GM21381 (cell line): ENCODE measurements around the gene SRMS.

ENCODE experiments used
- ATAC-seq: cut with Tn5 transposase; IDR thresholded peaks from one replicate; pipeline ENCODE4 v1.9.1; 2021; ENCODE audit warnings: mild to moderate bottlenecking, moderate library complexity; ENCODE audit not compliant: unreplicated experiment

Gene SRMS

DNA sequence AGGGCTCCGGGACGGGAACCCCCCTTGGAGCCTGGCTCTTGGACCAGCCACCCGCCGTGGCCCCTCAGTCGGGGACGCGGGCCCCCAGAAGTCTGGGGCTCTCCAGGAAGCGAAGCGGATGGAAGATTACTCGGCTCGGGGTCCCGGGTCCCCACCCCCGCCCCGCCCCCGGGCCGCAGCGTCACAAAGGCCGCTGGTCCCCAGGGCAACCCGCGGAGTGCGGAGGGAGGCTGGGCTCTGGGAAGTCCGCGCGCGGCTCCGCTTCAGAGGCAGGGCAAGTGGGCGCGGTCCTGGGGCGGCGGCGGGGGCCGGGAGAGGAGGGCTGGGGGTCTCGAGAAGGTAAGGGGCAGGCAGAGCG is 6.4 kb upstream of the SRMS start, which contains the start of gene FNDC11:
Gene FNDC11, plus strand, starts transcription at position 227 of the 358 bp plus-strand sequence. CDS start 1,505 bp downstream, outside the sequence.
- peak; percentile 21 for ATAC-seq

DNA sequence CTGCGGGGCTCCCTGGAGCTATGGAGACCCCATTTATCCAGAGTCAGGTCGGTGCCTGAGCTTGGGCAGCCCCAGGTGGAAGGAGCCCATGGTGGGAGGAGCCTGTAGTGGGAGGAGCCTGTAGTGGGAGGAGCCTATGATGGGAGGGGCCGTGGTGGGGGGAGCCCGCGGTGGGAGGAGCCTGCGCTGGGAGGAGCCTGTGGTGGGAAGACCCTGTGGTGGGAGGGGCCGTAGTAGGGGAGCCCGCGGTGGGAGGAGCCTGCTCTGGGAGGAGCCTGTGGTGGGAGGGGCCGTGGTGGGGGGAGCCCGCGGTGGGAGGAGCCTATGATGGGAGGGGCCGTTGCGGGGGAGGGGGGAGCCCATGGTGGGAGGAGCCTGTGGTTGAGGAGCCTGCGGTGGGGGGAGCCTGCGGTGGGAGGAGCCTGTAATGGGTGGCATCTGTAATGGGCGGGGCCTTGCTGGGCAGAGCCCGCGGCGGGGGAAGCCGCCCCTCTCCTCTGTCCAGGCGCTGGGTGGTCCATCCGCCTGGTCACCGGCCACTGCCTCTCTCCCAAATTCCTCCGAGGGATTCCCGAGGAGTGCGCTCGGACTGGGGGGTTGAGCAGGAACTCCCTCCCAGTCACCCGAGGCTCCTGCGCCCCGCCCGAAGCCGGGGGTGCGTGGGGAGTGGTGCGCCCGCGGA is 5.8 kb upstream of the SRMS start:
- ATAC-seq = peak; percentile 49

DNA sequence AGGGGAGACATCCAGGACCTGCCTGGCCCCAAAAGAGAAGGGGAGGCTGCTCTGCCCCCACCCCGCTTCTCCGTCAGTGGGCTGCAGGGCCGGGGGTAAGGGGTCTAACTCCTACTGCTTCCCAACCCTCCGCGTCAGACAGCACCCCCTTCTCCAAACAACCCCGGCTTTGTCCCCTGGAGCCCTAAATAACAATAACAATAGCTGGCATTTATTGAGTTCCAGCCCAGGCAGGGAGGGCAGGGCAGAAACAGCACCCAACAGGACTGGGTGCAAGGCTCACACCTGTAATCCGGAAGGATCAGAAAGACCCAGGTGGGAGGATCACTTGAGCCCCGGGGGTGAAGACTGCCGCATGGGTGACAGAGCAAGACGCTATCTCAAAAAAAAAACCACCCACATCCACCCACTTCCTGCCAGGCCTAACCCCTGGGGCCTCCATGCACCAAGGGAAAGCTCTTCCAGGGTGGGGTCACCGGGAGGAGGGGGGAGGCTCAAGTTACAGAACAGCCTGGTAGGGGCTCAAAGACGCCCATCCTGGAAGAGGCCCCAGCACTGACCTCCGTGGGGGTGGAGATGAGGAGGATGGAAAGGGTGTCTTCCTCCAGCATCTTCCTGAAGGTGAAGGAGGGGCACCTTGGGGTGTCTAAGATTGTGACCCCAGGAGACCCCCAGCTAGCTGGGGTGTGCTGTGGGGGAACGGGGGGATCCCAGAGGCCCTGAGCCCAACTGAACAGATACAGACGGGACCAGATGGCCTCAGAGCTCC is 5.1 kb upstream of the SRMS start:
- peak; percentile 23 for ATAC-seq

DNA sequence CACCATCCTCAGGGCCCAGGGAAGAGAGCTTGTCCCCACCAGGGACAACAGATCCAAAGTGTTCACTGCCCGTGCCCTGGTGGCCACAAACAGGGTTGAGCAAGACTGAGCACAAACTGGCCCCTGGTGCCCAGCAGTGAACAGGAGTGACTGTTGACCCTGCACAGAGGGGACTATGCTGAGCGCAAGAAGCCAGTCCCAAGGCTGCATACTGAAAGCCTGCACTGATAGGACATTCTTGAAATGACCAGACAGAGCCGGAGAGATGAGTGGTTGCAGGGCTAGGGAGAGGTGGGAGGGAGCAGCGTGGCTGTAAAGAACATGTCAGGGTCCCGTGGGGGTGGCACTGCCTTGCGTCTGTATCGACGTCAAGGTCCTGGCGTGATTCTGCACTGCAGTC is 3.5 kb upstream of the SRMS start:
- no peak for ATAC-seq

DNA sequence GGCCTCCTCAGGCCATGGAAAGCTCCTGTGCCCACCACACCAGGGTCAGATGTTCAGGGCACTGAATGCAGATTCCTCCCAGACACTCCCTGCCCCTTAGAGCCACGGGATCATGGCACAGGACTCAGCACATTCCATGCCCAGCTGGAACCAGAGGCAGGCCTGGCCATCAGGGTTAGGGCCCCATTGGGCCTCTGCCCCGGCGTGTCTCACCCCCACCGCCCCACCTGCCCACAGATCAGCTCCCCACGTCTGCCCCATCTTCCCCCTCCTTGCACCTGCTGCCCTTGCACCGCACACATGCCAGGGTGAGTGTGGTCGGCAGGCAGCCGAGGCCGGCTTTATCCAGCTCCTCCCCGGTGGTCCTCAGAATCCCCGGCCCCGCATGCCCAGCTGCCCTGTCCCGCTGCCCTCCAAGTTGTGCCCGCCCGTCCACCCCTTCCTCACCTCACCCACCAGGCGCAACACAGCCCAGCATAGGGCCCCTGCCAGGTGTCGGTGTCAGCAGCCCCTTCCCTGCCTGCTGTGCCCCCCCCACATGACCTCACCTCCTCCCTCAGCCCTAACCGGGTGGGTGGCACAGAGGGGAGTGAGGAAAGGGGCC is 2.2 kb upstream of the SRMS start:
- no peak for ATAC-seq

DNA sequence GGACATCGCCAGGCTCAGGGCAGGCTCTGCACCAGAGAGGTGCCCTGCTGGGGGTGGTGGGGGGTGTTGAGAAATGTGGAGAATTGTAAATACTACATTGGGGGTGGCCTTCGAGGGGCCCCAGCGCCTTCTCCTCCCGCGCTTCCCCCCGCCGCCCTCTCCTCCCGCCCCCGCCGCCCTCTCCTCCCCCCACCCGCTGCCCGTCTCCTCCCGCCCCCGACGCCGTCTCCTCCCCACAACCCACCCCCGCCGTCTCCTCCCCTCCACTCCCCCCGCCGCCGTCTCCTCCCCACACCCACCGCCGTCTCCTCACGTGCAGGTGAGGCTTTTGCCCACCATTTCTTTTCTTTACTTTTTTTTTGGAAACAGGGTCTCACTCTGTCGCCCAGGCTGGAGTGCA is 1.5 kb upstream of the SRMS start:
- no peak for ATAC-seq

DNA sequence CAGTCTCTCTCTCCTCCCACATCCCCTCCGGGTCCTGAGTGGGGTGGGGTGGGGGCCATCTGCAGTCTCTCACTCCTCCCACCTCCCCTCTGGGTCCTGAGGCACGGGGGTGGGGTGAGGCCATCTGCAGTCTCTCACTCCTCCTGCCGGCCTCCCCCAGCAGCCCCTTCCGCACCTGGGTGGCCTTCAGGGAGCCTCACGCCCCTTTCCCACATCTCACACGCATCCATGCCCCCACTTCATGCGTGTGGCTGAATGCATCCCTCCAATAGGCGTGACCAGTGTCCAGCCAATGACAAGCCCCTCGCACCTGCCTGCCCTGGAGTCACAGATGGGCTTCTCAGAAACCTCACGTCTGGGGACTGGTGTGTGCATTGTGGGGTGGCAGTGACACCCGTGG is 993 bp upstream of the SRMS start:
- ATAC-seq = no peak

DNA sequence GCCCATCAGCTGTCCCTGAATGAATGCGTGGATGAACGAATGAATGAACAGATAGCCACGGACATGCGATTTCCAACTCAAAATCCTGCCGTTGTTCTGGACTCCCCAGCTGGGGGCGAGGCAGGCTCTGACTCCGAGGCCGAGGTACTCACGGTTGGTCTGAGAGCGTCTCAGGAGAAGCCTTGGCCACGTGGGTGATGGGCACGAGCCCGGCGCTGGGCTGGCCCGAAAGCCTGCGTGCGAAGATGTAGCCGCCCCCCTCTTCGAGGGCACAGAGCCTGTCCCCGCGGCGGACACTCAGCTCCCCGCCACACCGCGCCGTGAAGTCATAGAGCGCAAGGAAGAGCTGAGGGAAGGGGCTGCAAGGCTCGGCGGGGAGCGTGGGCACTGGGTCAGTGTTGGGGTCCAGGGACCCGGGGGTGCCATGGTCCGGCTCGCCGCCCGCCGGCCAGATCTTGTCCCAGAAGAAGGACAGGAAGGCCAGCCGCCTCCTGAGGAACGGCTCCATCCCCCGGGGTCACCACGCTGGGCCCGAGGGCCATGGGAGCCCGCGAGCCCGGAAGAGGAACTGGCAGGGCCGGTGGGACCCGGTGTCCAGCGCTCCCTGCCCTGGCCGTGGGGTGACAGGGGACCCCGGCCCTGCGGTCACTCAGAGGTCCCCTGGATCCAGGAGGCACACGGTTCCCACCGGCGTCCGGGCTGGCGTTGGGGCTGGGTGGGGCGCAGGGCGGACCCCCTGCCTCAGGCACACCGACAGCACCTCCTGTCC is 409 bp downstream of the SRMS start:
- ATAC-seq = no peak

DNA sequence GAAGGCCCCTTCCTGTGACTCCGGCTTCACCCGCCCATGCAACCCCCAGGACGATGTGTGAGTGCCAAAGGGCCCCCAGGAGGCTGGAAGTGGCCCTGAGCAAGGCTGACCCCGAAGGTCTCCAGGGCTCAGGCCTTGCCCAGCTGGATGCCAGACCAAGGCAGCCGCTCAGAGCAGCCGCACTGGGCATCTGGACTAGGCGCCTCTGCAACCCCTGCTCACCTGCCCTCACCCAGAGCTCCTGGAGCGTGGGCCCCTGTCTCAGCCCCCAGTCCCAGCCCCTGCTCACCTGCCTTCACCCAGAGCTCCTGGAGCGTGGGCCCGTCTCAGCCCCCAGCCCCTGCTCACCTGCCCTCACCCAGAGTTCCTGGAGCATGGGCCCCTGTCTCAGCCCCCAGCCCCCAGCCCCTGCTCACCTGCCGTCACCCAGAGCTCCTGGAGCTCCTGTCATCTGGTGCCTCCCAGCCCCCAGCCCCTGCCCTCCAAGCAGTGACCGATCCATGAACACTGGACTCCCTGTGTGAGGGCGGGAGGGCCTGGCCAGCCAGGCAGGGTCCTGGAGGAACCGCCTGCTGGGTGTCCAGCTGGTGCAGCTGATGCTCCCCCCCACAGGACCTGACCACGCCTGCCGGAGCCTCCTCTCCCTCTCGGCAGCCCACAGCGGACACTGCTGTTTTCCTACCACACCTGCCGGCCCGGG is 1.1 kb downstream of the SRMS start:
- ATAC-seq = no peak

DNA sequence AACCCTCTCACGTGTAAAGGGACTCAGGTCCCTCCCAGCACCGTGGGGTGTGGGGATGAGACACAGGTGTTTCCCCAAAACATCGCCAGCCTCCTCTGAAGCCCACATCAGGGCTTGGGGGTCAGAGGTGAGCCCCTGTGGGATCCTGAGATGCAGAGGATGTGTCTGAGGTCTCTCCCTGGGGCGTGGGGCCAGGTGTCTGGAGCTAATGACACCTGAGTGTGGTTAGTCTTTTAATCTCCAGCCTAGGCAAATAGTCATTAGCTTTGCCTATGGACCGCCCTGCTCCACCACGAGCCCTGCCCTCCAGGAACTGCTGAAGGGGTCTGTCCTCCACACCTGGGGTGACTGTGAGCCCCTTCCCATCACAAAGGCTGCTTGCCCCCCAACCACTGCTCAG is 1.7 kb downstream of the SRMS start:
- no peak for ATAC-seq

DNA sequence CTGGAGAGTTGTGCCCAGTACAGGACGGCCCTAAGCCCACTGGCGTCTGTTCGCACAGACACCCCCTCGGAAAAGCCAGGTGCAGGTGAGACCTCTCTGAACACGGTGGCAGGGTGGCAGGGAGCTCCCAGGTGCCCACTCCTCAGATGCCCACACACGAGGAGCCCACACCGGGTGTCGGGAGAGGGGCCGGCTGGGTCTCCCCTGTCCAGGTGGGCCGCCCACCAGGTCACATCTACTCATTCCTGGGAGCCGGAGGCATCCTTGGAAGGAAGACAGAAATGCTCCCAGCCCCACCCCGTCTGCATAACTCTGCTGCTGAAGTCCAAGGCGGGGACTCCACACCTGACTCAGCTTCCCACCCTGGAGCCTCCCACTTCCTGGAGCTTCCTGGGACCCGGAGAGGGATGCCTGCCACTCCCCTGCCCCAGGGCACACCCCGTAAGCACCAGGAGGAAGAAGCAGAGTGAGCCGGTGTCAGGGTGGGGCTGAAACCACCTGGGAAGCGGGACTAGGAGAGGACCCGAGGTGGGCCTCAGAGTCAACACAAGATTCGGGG is 2.5 kb downstream of the SRMS start:
- ATAC-seq = no peak

DNA sequence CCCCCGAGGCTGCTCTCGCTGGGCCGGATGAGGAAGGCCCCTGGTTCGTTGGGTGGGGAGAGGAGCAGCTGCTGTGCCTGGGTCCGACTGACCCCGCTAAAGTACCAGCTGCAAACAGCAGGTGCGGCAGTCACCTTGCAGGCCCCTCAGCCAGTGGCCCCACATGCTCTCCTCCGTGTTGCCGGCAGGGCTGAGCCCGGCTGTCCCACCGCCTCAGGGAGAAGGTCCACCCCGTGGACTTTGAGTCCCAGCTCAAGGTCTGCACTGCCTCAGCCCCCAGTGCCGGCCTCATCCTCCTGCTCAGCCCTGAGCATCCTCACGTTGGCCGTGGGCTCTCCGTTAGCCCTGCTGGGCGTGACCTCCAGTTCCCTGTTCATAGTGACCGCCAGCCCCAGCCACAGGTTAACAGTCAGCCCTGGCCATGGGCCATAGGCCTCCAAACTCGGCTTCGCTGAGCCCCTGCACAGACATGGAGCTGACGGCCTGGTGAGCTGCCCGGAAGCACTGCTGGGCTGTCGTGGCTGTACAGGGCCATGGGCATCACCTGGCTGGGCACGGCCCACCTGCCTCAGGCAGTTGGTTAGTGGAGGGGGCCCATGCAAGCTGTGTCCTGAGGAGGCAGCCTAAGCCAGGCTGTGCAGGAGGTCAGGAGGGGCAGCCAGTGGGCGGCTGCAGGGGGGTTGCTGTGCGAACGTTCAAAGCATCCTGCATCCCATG is 3.1 kb downstream of the SRMS start:
- no peak for ATAC-seq

DNA sequence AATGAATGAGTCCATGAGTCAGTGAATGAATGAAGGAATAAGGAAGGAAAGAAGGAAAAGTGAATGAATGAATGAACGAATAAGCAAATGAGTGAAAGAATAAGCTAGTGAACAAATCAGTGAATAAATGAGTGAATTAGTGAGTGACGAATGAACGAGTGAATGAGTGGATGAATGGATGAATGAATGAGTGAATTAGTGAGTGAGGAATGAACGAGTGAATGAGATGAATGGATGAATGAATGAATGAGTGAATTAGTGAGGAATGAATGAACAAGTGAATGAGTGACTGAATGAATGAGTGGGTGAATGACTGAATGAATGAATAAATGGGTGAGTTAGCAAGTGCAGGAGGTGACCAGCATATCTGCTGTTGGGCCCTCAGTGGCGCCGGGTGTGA is 3.8 kb downstream of the SRMS start:
- no peak for ATAC-seq

DNA sequence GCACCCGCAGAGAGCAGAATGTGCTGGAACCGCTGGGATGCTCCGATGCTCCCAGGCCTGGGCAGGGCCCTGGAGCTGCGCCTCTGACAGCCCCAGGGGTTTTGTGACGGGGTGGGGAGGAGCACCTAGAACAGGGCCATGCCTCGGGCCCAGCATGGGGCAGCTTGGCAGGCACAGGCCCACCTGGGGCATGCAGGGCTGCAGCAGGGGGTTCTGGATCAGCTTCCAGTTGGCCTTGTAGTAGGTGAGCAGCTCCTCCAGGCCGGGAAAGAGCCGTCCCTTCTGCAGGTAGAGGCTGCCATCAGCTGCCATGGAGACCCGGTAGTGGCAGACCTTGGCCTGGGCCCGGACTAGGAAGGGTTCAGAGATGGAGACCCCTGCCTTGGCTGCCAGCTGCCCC is 4.4 kb downstream of the SRMS start:
- no peak for ATAC-seq

DNA sequence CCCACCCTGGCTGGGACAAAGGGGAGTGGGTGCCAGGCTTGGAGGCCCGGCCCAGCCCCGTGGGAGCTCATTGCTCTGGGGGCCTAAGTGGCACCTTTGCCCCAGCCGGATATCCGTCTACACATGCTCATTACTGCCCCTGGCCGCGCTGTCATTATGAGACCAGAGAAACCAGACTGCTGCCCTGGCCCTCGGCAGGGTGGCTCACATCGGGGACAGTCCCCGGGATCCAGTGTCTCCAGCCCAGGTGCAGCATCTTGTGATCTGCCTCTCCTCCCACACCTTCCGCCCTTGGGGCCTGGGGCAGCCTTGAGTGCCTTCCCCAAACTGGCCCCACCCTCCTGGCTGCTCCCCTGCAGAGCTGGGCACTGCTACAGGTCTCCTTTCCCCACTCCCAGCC is 4.9 kb downstream of the SRMS start:
- ATAC-seq = no peak

DNA sequence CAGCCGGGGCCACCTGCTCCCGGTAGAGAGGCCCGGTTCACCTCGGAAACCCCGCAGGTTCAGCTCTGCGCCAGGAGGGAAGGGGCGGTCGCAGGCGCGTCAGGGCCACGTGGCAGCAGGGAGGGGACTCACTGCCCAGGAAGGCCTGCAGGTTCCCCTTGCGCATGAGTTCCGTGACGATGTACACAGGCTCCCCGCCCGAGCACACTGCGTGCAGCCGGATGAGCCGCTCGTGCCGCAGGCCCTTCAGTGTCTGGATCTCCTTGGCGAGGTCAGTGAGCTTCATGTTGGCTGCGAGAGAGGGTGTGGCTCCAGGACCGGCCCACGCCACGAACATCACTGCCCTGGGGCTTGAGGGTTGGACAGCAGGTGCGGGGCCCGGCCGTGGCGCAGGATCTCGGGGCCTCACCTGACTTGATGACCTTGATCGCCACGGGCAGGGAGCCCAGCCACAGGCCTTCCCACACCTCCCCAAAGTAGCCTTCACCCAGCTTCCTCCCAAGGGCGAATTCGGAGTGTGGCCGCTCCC is 5.5 kb downstream of the SRMS start:
- ATAC-seq = no peak

DNA sequence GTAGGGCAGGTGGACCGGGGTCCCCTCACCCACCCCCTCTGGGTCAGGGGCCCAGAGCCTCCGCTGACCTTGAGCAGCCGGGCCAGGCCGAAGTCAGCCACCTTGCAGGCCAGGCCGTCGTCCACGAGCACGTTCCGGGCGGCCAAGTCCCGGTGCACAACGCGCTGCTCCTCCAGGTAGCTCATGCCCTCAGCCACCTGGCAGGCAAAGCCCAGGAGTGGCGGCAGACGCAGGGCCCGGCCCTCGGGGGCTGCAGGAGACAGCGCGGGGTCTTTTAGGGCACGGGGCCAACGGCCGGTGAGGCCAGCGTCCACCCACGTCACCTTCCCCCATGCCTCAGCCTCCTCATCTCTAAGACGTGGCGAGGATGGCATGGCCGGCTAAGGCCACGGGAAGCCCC is 6.2 kb downstream of the SRMS start:
- ATAC-seq = no peak

DNA sequence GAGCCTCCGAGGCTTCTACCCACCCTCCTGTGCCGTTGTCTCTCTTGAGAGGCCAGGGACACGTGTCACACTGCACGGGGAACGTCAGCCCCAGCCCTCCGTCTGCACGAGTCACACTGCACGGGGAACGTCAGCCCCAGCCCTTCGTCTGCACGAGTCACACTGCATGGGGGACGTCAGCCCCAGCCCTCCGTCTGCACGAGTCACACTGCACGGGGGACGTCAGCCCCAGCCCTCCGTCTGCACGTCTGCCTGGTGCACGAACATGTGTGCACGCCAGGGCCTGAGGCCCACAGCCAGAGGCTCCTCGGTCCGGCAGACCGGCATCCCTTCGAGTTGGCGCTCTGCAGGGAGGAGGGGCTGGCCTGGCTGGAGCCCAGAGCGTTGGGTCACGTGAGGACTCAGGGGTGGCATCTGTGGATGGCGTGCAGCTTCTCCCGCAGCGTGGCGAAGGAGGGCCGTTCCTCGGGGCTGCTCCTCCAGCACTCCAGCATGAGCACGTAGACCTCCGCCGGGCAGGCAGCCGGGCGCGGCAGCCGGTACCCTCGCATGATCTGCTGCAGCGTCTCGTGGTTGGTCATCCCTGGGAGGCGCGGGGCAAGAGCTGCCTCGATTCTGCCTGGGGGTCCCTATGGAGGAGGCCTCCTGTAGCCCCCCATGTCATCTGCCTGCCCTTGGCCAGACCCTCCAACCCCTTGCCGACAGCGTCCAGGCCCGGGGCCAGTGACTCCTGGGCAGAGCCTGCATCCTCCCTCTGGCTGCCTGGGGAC is 6.9 kb downstream of the SRMS start:
- ATAC-seq = no peak
